ENCODE data around the gene UPK1A. TPM values are rescaled to one million over a fixed set of nuclear protein-coding genes. Genes with fewer than 3 reads are reported as not detected.

Gene UPK1A
- total and polyA plus RNA-seq, 9 of the 15 experiments (the other 6 are each of a cell fraction or from before 2014, with no cell fraction given) = 0.06 to 0.13 TPM; not detected in 7

- TF ChIP-seq GTF2F1 (IDR thresholded peaks at IDR 0.05; ENCODE audit: low read depth, low read length) (no peak), SRSF7 (optimal IDR thresholded peaks at IDR 0.05; ENCODE audit: low read depth, low read length) (no peak)
These were observed 50.7 kb downstream of the UPK1A start (continued) for GRCh38 chr19:35716801-35717664.

GRCh38 chr19:35717665-35718344, 51.5 kb downstream of the UPK1A start, which contains the start of gene KMT2B:
Gene KMT2B (plus strand): TSS chr19:35718003. CDS start chr19:35718019, 16 bp downstream.
- H4K20me1 ChIP-seq (replicated peaks; ENCODE audit: control insufficient read depth, insufficient read depth, low read length) = 0 out of 2 replicates have a peak, but pooled peaks cover 11% of the 10 kb centered on the region
- peaks cover 14 to 64% of the 10 kb centered on the region in 2 experiments for H3K4me1 ChIP-seq (replicated peaks in 1 of 2; ENCODE audit: control insufficient read depth in 2 of 2, insufficient read depth in 2 of 2, low read length in 2 of 2)
- intact Hi-C loops (cut with micrococcal nuclease) = loop anchor here (1.0 to 2.0 kb wide), 4 partner anchors 25 to 213 kb away; no protein-coding TSS in a partner anchor
- FAIRE-seq = no peak
- no peaks in the 10 kb centered on the region for H3K9me1 ChIP-seq (ENCODE audit: control insufficient read depth, insufficient read depth, low read length)
- POLR2A ChIA-PET = interaction anchor here (1.0 to 1.9 kb wide), 4 partner anchors 11 to 105 kb away, joined by 3 to 12 read pairs (median 5); partner anchors contain the start of gene HAUS5
- in situ Hi-C loops (cut with MboI) = no loop called here
- DNase-seq (ENCODE audit: extremely low read depth in 1 of 4, low spot score in 3 of 4) = peak; percentile 93 to 97 (median 96)
- H3K27ac ChIP-seq (ENCODE audit: extremely low read depth, low read depth, low read length) = peak within 1 kb of the TSS; percentile 81
- WGBS (ENCODE audit: insufficient coverage, low coverage, missing lambda C conversion rate) = 2% methylated on average over 9 of the region's 109 CpGs
- CTCF ChIA-PET (ENCODE audit: low intra/inter-chr PET ratio) = interaction anchor here (0.9 to 3.0 kb wide), 5 partner anchors 24 to 448 kb away, joined by 3 to 76 read pairs (median 7); no protein-coding TSS in a partner anchor
- peak within 1 kb of the TSS; percentile 85 to 98 for H3K9ac ChIP-seq (ENCODE audit: insufficient read depth in 1 of 2, low read depth in 2 of 2, low read length in 2 of 2)
- H2AFZ ChIP-seq (ENCODE audit: low read depth, low read length) = peak within 1 kb of the TSS; percentile 94
- no peaks in the 10 kb centered on the region for H3K9me3 ChIP-seq (replicated peaks; ENCODE audit: control insufficient read depth, insufficient read depth, low read depth, low read length)
- H3K4me3 ChIP-seq = peak within 1 kb of the TSS; percentile 96
- peaks cover 33% of the 10 kb centered on the region; the same call in 2 of the 3 replicates for H3K36me3 ChIP-seq (ENCODE audit: control insufficient read depth, insufficient read depth, low read length)
- H3K27me3 ChIP-seq (ENCODE audit: control insufficient read depth in 2 of 2, insufficient read depth in 2 of 2, low read length in 2 of 2) = peaks cover 0 to 17% of the 10 kb centered on the region in 2 experiments; a peak in 3 of 5 replicates
- no TSS peak for BruUV-seq (replicated peaks)
- peaks cover 33% of the 10 kb centered on the region for H3K79me2 ChIP-seq (ENCODE audit: control insufficient read depth, insufficient read depth, low read length)
- peak; percentile 79 for ATAC-seq
- H3K4me2 ChIP-seq (ENCODE audit: insufficient read depth, low read length) = peak within 1 kb of the TSS; percentile 90
- TF ChIP-seq, protein P1, sequence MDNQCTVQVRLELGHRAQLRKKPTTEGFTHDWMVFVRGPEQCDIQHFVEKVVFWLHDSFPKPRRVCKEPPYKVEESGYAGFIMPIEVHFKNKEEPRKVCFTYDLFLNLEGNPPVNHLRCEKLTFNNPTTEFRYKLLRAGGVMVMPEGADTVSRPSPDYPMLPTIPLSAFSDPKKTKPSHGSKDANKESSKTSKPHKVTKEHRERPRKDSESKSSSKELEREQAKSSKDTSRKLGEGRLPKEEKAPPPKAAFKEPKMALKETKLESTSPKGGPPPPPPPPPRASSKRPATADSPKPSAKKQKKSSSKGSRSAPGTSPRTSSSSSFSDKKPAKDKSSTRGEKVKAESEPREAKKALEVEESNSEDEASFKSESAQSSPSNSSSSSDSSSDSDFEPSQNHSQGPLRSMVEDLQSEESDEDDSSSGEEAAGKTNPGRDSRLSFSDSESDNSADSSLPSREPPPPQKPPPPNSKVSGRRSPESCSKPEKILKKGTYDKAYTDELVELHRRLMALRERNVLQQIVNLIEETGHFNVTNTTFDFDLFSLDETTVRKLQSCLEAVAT (IDR thresholded peaks at IDR 0.05) = no peak
- TF ChIP-seq EZH2 (IDR thresholded peaks at IDR 0.05; ENCODE audit: borderline replicate concordance, low read depth, low read length) = no peak
- TF ChIP-seq SNRNP70 (optimal IDR thresholded peaks at IDR 0.05; ENCODE audit: low read depth, low read length) = no peak
- no peak for TF ChIP-seq NR3C1 (CRISPR knock-in tag; IDR thresholded peaks at IDR 0.05)
- no peak for TF ChIP-seq ZMIZ1 (IDR thresholded peaks at IDR 0.05; ENCODE audit: low read depth in 2 of 2, low read length in 2 of 2)
- TF ChIP-seq, protein P2, sequence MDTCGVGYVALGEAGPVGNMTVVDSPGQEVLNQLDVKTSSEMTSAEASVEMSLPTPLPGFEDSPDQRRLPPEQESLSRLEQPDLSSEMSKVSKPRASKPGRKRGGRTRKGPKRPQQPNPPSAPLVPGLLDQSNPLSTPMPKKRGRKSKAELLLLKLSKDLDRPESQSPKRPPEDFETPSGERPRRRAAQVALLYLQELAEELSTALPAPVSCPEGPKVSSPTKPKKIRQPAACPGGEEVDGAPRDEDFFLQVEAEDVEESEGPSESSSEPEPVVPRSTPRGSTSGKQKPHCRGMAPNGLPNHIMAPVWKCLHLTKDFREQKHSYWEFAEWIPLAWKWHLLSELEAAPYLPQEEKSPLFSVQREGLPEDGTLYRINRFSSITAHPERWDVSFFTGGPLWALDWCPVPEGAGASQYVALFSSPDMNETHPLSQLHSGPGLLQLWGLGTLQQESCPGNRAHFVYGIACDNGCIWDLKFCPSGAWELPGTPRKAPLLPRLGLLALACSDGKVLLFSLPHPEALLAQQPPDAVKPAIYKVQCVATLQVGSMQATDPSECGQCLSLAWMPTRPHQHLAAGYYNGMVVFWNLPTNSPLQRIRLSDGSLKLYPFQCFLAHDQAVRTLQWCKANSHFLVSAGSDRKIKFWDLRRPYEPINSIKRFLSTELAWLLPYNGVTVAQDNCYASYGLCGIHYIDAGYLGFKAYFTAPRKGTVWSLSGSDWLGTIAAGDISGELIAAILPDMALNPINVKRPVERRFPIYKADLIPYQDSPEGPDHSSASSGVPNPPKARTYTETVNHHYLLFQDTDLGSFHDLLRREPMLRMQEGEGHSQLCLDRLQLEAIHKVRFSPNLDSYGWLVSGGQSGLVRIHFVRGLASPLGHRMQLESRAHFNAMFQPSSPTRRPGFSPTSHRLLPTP (IDR thresholded peaks at IDR 0.05; ENCODE audit: borderline replicate concordance, extremely low read depth, insufficient read length) = no peak
- no peak for TF ChIP-seq BACH1 (tag; IDR thresholded peaks at IDR 0.05)

Measured in K562 (cell line).